HG03039 (cell line): ENCODE measurements around the gene MYOCD.
"Not testable (repeated sequence)": the region's sequence is repeated elsewhere in the genome, so short reads cannot be mapped to it uniquely, and the experiment has no call there.

ENCODE experiments used
- ATAC-seq: cut with Tn5 transposase; IDR thresholded peaks from one replicate; pipeline ENCODE4 v1.9.1; 2021; ENCODE audit warnings: mild to moderate bottlenecking, moderate library complexity; ENCODE audit not compliant: unreplicated experiment

Gene MYOCD

GRCh38 chr17:12665263-12666210, at the start of gene MYOCD:
Gene MYOCD (plus strand): TSS chr17:12665890. CDS start chr17:12666189, 299 bp downstream.
- ATAC-seq = no peak

- no peak for ATAC-seq
These were observed 49.5 kb upstream of the MYOCD start for GRCh38 chr17:12616161-12616560.

DNA sequence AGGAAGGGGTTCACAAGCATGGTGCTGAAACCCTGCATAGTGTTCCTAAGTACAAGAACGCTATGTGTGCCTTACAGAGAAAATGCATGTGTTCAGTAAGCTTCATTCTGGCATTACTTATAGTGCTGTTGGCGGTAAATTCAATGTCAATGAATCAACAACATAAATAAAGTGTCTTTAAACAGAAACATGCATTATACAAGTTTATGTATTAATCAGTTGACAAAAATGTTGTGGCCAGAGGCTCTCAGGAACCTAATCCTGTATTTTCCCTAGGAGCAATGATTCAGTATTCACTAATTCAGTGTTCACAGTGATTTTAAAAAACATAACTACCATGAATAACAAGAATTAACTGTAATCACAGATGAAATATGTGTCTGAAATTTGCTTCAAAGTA, 47.1 kb upstream of the MYOCD start:
- no peak for ATAC-seq

GRCh38 chr17:12619459-12620199, 46.1 kb upstream of the MYOCD start:
- ATAC-seq = no peak

- ATAC-seq = no peak
These were observed 45.4 kb upstream of the MYOCD start for GRCh38 chr17:12620200-12620720.

GRCh38 chr17:12622726-12623125, 43.0 kb upstream of the MYOCD start:
- ATAC-seq = no peak

DNA sequence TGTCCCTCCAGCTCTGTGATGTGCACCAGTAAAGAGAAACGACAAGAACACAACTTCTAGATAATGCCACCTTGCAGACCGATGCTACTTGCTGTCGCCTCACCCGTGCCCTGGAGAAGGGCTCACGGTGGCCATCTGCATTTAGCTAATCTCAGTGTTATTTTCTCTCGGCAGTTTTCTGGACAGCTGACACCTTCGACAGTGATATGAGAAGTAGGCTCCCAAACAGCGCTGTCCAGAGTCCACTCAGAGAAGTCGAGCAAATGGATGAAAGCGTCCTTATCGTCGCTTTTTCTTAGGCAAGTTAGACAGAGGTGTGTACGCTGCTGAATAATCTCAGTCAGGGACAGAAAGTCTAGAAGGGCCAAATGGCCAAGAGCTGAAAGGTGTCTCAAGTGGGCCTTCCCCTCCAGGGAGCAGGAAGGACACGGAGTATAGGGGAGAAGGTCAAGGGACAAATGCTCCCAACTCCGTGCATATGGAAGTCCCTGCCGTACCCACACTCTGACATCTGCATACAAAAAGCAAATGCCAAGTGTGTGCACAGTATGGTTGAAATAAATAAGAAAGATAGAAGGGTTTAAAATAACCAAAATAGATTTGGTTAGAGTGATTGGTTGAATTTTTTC, 42.4 kb upstream of the MYOCD start:
- ATAC-seq = no peak

- ATAC-seq = no peak
These were observed 41.5 kb upstream of the MYOCD start for GRCh38 chr17:12624211-12624610.

- no peak for ATAC-seq
These were observed 40.6 kb upstream of the MYOCD start for GRCh38 chr17:12625092-12625491.

- ATAC-seq = no peak
These were observed 38.5 kb upstream of the MYOCD start for GRCh38 chr17:12627177-12627629.

- no peak for ATAC-seq
These were observed 37.8 kb upstream of the MYOCD start for GRCh38 chr17:12627781-12628451.

GRCh38 chr17:12631076-12631475, 34.6 kb upstream of the MYOCD start:
- no peak for ATAC-seq

GRCh38 chr17:12632785-12633184, 32.9 kb upstream of the MYOCD start:
- no peak for ATAC-seq

- no peak for ATAC-seq
These were observed 30.8 kb upstream of the MYOCD start for GRCh38 chr17:12634789-12635414.

DNA sequence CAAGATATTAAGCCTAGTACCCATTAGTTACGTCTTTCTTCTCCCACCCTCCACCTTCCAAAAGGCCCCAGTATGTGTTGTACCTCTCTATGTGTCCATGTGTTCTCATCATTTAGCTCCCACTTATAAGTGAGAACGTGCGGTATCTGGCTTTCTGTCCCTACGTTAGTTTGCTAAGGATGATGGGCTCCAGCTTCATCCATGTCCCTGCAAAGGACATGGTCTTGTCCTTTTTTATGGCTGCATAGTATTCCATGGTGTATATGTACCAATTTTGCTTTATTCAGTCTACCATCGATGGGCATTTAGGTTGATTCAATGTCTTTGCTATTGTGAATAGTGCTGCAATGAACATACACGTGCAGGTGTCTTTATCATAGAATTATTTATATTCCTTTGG, 29.7 kb upstream of the MYOCD start:
- ATAC-seq = not testable (repeated sequence)

DNA sequence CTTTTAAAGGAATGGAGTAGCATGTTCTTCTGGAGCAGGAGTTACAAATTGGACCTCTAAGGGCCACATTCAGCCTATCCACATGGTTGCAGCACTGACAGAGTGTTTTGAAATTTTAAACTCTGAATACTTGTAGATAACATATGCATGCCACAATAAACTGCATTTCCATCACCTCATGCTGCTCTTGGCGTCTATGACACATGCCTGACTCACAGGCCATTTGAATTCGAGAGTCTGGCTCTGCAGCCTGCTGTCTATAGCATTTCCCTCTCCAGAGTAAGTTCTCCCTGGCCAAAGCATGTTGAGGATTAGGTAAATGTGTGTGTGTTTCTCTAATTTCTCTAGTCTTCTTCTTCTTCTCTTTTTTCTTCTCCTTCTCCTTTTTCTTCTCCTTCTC, 28.7 kb upstream of the MYOCD start:
- ATAC-seq = no peak

DNA sequence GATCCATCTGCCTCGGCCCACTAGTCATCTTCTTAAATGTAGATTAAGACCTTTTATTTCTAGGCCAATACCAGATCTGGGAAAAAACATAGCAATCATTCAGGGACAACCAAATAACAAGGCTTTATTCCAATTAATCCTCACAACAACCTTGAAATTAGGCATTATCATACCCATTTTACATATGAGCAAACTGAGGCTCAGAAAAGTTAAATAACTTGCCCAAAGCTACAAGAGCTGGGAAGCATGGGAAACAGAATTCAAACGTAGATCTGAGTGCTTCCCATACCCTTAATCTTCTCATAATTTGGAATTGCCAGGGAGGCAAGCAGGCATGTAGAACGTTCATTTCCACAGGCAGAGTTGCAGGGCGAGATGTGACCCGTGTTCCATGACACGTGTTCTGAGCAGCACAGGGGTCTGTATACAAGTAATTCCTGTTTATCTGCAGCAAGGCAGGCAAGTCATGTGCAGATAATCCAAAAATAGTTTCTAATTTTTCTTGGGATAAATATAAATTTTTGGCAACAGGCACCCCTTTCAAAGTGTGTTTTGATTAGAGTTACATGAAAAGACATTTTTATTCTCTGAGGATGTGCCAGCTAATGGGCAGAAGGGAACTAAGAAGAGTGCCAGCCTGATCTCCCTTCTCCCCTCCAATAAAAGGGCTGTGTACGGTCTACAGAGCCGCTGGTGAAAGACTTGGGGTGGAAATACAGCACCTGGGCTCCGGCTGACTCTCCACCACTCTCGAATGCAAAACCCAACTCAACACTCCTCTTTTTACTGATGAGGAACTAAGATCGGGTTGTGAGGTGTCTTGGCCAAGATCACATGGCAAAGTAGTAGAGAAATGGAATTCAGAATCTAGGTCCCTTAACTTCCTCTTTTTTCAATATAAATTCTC, 27.7 kb upstream of the MYOCD start:
- ATAC-seq = no peak

- ATAC-seq = no peak
These were observed 25.3 kb upstream of the MYOCD start for GRCh38 chr17:12640364-12640763.

DNA sequence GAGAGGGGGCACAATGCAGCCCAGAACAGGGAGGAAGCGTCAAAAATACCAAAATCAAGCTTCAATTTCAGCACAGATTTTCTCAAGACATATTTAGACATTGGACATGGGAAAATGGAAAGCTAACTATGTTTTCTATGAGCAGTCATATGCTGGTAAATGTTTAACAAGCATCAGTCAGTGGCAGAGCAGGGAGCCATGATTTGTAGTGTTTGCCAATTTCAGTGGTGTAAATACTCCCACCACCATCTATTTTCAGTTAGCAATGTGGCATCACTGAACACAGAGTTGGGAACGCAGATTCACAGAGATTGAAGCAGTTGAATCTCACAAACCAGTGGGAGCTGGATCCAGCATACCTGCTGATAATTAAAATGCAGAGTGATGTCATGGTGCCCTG, 24.6 kb upstream of the MYOCD start:
- no peak for ATAC-seq
